Brain microvascular endothelial cell (primary cell): ENCODE data around the gene UBE2E1.
"Not testable (repeated sequence)": the region's sequence is repeated elsewhere in the genome, so short reads cannot be mapped to it uniquely, and the experiment has no call there.

ENCODE experiments used
- DNase-seq: peaks from one replicate; pipeline ENCODE4 v3.0.0-alpha.2; 2020
- H3K27ac ChIP-seq: fragments of 250-450 bp; sonication (Bioruptor Pico); 2 replicates; pipeline ENCODE4 v1.5.1; 2020; ENCODE audit warnings: mild to moderate bottlenecking, moderate library complexity
- H3K27me3 ChIP-seq: fragments of 250-450 bp; sonication (Bioruptor Pico); replicated peaks from 2 replicates; pipeline ENCODE4 v1.5.1; 2020; ENCODE audit warnings: mild to moderate bottlenecking
- H3K36me3 ChIP-seq: fragments of 250-450 bp; sonication (Bioruptor Pico); replicated peaks from 2 replicates; pipeline ENCODE4 v1.5.1; 2020; ENCODE audit warnings: mild to moderate bottlenecking
- H3K4me3 ChIP-seq: 2 replicates; pipeline ENCODE4 v1.5.1; 2011; ENCODE audit warnings: low read depth, mild to moderate bottlenecking, control low read depth, low read length, moderate library complexity
- CTCF ChIP-seq: IDR thresholded peaks from 2 replicates; pipeline ENCODE4 v1.5.1; 2011; ENCODE audit warnings: low read depth, mild to moderate bottlenecking, moderate library complexity, low read length, control low read depth, inconsistent platforms; ENCODE audit errors: missing control alignments
- in situ Hi-C: cut with HindIII; loops from 2 replicates; pipeline ENCODE4 v1.10.0; 2017; ENCODE audit warnings: low sequenced_read_pairs, low pct_ligation_motif_present

The UBE2E1 gene

DNA sequence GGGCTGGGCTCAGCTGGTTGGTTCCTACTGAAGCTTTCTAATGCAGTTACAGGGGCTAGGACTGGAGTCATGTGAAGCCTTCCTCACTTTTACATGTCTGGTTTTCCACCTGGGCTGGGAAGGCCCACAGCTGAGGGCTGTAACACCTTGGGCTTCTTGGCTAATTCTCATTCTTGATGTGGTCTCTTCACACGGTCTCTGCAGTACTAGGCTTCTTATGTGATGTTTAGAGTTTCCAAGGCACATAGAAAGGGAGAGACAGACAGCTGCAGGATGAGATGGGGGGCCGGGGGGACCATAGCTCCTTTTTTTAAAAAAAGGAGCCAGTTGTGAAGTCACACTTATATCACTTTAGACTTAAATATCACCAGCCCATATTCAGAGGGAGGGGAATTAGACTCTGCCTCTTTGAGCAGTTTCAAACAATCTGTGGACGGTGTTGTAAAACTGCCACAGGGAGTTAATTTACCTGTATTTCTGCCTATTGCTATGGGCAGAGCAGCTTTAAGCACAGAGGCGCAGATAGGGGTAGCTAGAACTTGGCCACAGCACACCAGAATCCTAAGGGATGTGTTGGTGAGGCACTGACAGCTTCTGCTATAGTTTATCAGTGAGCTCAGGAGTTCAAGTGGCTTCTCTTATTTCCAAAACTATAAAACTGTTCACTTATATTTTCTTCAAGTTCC, 64.4 kb downstream of the UBE2E1 start:
- Histone ChIP-seq H3K27me3 (no peaks in the 10 kb centered on the region), H3K4me3 (no peak overlapping the region), H3K36me3 (no peaks in the 10 kb centered on the region), H3K27ac (no peak overlapping the region)
- in situ Hi-C loops, result no loop called here
- no peak for TF ChIP-seq CTCF
- no peak for DNase-seq

DNA sequence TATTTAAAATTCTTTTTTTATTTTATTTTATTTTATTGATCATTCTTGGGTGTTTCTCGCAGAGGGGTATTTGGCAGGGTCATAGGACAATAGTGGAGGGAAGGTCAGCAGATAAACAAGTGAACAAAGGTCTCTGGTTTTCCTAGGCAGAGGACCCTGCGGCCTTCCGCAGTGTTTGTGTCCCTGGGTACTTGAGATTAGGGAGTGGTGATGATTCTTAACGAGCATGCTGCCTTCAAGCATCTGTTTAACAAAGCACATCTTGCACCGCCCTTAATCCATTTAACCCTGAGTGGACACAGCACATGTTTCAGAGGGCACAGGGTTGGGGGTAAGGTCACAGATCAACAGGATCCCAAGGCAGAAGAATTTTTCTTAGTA, 64.9 kb downstream of the UBE2E1 start:
- H3K27ac ChIP-seq, in situ Hi-C loops, DNase-seq, H3K36me3 ChIP-seq, H3K27me3 ChIP-seq, H3K4me3 ChIP-seq: not testable (repeated sequence)

DNA sequence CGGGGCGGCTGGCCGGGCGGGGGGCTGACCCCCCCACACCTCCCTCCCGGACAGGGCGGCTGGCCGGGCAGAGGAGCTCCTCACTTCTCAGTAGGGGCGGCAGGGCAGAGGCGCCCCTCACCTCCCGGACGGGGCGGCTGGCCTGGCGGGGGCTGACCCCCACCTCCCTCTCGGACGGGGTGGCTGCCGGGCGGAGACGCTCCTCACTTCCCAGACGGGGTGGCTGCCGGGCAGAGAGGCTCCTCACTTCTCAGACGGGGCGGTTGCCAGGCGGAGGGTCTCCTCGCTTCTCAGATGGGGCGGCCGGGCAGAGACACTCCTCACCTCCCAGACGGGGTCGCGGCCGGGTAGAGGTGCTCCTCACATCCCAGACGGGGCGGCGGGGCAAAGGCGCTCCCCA, 65.6 kb downstream of the UBE2E1 start:
- DNase-seq, H3K27ac ChIP-seq, H3K36me3 ChIP-seq, in situ Hi-C loops, H3K27me3 ChIP-seq, H3K4me3 ChIP-seq: not testable (repeated sequence)

DNA sequence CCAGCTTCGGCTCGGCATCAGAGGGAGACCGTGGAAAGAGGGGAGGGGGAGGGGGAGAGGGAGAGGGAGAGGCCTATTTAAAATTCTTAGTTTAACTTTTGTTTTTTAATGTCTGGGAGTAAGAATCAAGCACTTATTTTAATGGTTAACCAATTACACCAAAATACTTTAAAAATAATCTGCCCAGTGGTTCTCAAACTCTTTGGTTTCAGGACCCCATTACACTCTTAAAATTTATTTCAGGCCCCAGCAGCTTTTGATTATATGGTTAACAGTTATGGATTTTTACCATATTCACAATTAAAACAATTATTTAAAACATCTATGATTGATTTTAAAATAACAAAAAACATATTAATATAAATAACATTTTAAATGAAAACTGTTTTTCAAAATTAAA, 66.6 kb downstream of the UBE2E1 start:
- DNase-seq, result no peak
- in situ Hi-C loops, result no loop called here

GRCh38 chr3:23873941-23874340, 68.2 kb downstream of the UBE2E1 start:
- no peak for TF ChIP-seq CTCF
- no peaks in the 10 kb centered on the region for H3K36me3 ChIP-seq
- H3K27ac ChIP-seq, result peak overlapping the region; percentile 40
- H3K4me3 ChIP-seq, result no peak overlapping the region
- in situ Hi-C loops, result no loop called here
- no peaks in the 10 kb centered on the region for H3K27me3 ChIP-seq
- DNase-seq, result no peak

More for the DNA sequence above, 66.6 kb downstream of the UBE2E1 start:
- no peak for TF ChIP-seq CTCF
- no peaks in the 10 kb centered on the region for H3K27me3 ChIP-seq
- H3K36me3 ChIP-seq, result no peaks in the 10 kb centered on the region
- H3K4me3 ChIP-seq, result no peak overlapping the region
- H3K27ac ChIP-seq, result no peak overlapping the region

- DNase-seq, result peak; percentile 63
These were observed 68.8 kb downstream of the UBE2E1 start for GRCh38 chr3:23874359-23875112.

More at GRCh38 chr3:23874359-23875112, 68.8 kb downstream of the UBE2E1 start:
- no peaks in the 10 kb centered on the region for H3K27me3 ChIP-seq
- peak overlapping the region; percentile 40 for H3K27ac ChIP-seq
- no peaks in the 10 kb centered on the region for H3K36me3 ChIP-seq
- in situ Hi-C loops, result no loop called here
- H3K4me3 ChIP-seq, result no peak overlapping the region
- TF ChIP-seq CTCF, result no peak
